ENCODE measurements around the gene SOX13.

The SOX13 gene

GRCh38 chr1:204083491-204083890 lies 10.6 kb downstream of the SOX13 start:
- Histone ChIP-seq H3K4me3 (ENCODE audit: low read depth, low read length) (no peak overlapping the region), H3K4me2 (ENCODE audit: low read length) (no peak overlapping the region), H3K4me1 (ENCODE audit: control insufficient read depth in 1 of 2, insufficient read depth in 2 of 2, low read length in 2 of 2) (peaks cover 33 to 45% of the 10 kb centered on the region in 2 experiments), H3K18ac (ENCODE audit: low read length) (no peak overlapping the region), H3K9me3 (ENCODE audit: insufficient read depth, low read depth, low read length) (no peaks in the 10 kb centered on the region), H4K8ac (ENCODE audit: low read depth, low read length) (no peak overlapping the region), H4K91ac (ENCODE audit: low read depth, low read length) (no peak overlapping the region), H2BK12ac (ENCODE audit: low read length) (no peak overlapping the region), H3K36me3 (ENCODE audit: control insufficient read depth in 1 of 2, insufficient read depth in 2 of 2, low read length in 2 of 2) (no peaks in the 10 kb centered on the region), H2BK120ac (ENCODE audit: insufficient read depth, low read length, poor library complexity) (no peak overlapping the region), H2AK5ac (ENCODE audit: low read length) (no peak overlapping the region), H4K12ac (ENCODE audit: low read depth, low read length) (no peak overlapping the region), H3K27ac (ENCODE audit: low read depth, low read length) (no peak overlapping the region), H3K79me1 (ENCODE audit: low read length) (peaks cover 8% of the 10 kb centered on the region), H3K23ac (ENCODE audit: low read length) (no peak overlapping the region), H3K27me3 (ENCODE audit: insufficient read depth, low read length) (no peaks in the 10 kb centered on the region), H2BK5ac (ENCODE audit: low read depth, low read length, poor library complexity) (no peak overlapping the region), H3K79me2 (ENCODE audit: control insufficient read depth, insufficient read depth, low read length, poor library complexity) (peaks cover 29% of the 10 kb centered on the region), H3K4ac (ENCODE audit: low read depth, low read length) (peak overlapping the region; percentile 44), H3K9ac (ENCODE audit: low read length) (no peak overlapping the region), H2AFZ (ENCODE audit: insufficient read depth, low read length, poor library complexity) (no peak overlapping the region), H3K14ac (ENCODE audit: low read length) (no peak overlapping the region)
- no CpG with 5 or more reads among the region's 7 CpGs for WGBS (ENCODE audit: extremely low coverage, insufficient coverage, insufficient read length)
- DNase-seq: no peak

- Histone ChIP-seq H3K79me1 (ENCODE audit: low read length) (peaks cover 7% of the 10 kb centered on the region), H3K18ac (ENCODE audit: low read length) (no peak overlapping the region), H4K91ac (ENCODE audit: low read depth, low read length) (peak overlapping the region; percentile 34), H2AFZ (ENCODE audit: insufficient read depth, low read length, poor library complexity) (no peak overlapping the region), H3K9ac (ENCODE audit: low read length) (no peak overlapping the region), H4K12ac (ENCODE audit: low read depth, low read length) (no peak overlapping the region), H3K4me3 (ENCODE audit: low read depth, low read length) (no peak overlapping the region), H3K14ac (ENCODE audit: low read length) (no peak overlapping the region), H2BK120ac (ENCODE audit: insufficient read depth, low read length, poor library complexity) (no peak overlapping the region), H3K27ac (ENCODE audit: low read depth, low read length) (no peak overlapping the region), H4K8ac (ENCODE audit: low read depth, low read length) (no peak overlapping the region), H2BK12ac (ENCODE audit: low read length) (no peak overlapping the region), H2AK5ac (ENCODE audit: low read length) (no peak overlapping the region), H3K4me1 (ENCODE audit: control insufficient read depth in 1 of 2, insufficient read depth in 2 of 2, low read length in 2 of 2) (peaks cover 31 to 50% of the 10 kb centered on the region in 2 experiments), H3K79me2 (ENCODE audit: control insufficient read depth, insufficient read depth, low read length, poor library complexity) (peaks cover 34% of the 10 kb centered on the region), H3K4ac (ENCODE audit: low read depth, low read length) (peak overlapping the region; percentile 31), H3K4me2 (ENCODE audit: low read length) (no peak overlapping the region), H3K36me3 (ENCODE audit: control insufficient read depth in 1 of 2, insufficient read depth in 2 of 2, low read length in 2 of 2) (no peaks in the 10 kb centered on the region), H3K23ac (ENCODE audit: low read length) (no peak overlapping the region), H3K27me3 (ENCODE audit: insufficient read depth, low read length) (no peaks in the 10 kb centered on the region), H3K9me3 (ENCODE audit: insufficient read depth, low read depth, low read length) (no peaks in the 10 kb centered on the region), H2BK5ac (ENCODE audit: low read depth, low read length, poor library complexity) (no peak overlapping the region)
- no peak for DNase-seq
- WGBS (ENCODE audit: extremely low coverage, insufficient coverage, insufficient read length): no CpG with 5 or more reads among the region's 4 CpGs
Observed at GRCh38 chr1:204084247-204084772, 11.4 kb downstream of the SOX13 start.

GRCh38 chr1:204085876-204086275 lies 13.0 kb downstream of the SOX13 start:
- H3K4me1 ChIP-seq (ENCODE audit: control insufficient read depth in 1 of 2, insufficient read depth in 2 of 2, low read length in 2 of 2): peaks cover 18 to 38% of the 10 kb centered on the region in 2 experiments
- no peak overlapping the region for H4K91ac ChIP-seq (ENCODE audit: low read depth, low read length)
- H3K79me2 ChIP-seq (ENCODE audit: control insufficient read depth, insufficient read depth, low read length, poor library complexity): peaks cover 36% of the 10 kb centered on the region
- H3K27ac ChIP-seq (ENCODE audit: low read depth, low read length): no peak overlapping the region
- H3K18ac ChIP-seq (ENCODE audit: low read length): no peak overlapping the region
- H2BK120ac ChIP-seq (ENCODE audit: insufficient read depth, low read length, poor library complexity): no peak overlapping the region
- H3K9ac ChIP-seq (ENCODE audit: low read length): no peak overlapping the region
- no peak overlapping the region for H4K12ac ChIP-seq (ENCODE audit: low read depth, low read length)
- peak overlapping the region; percentile 19 for H3K4ac ChIP-seq (ENCODE audit: low read depth, low read length)
- DNase-seq: peak; percentile 55 to 71
- no peak overlapping the region for H2BK12ac ChIP-seq (ENCODE audit: low read length)
- H2AK5ac ChIP-seq (ENCODE audit: low read length): no peak overlapping the region
- H4K8ac ChIP-seq (ENCODE audit: low read depth, low read length): no peak overlapping the region
- no peak overlapping the region for H3K4me2 ChIP-seq (ENCODE audit: low read length)
- H2AFZ ChIP-seq (ENCODE audit: insufficient read depth, low read length, poor library complexity): no peak overlapping the region
- H2BK5ac ChIP-seq (ENCODE audit: low read depth, low read length, poor library complexity): no peak overlapping the region
- H3K79me1 ChIP-seq (ENCODE audit: low read length): no peaks in the 10 kb centered on the region
- H3K36me3 ChIP-seq (ENCODE audit: control insufficient read depth in 1 of 2, insufficient read depth in 2 of 2, low read length in 2 of 2): no peaks in the 10 kb centered on the region
- H3K9me3 ChIP-seq (ENCODE audit: insufficient read depth, low read depth, low read length): no peaks in the 10 kb centered on the region
- H3K4me3 ChIP-seq (ENCODE audit: low read depth, low read length): no peak overlapping the region
- no peak overlapping the region for H3K23ac ChIP-seq (ENCODE audit: low read length)
- H3K27me3 ChIP-seq (ENCODE audit: insufficient read depth, low read length): no peaks in the 10 kb centered on the region
- H3K14ac ChIP-seq (ENCODE audit: low read length): no peak overlapping the region
- no CpG with 5 or more reads among the region's 7 CpGs for WGBS (ENCODE audit: extremely low coverage, insufficient coverage, insufficient read length)

- H2BK120ac ChIP-seq (ENCODE audit: insufficient read depth, low read length, poor library complexity): no peak overlapping the region
- no peak overlapping the region for H3K14ac ChIP-seq (ENCODE audit: low read length)
- H3K36me3 ChIP-seq (ENCODE audit: control insufficient read depth in 1 of 2, insufficient read depth in 2 of 2, low read length in 2 of 2): no peaks in the 10 kb centered on the region
- H3K4me1 ChIP-seq (ENCODE audit: control insufficient read depth in 1 of 2, insufficient read depth in 2 of 2, low read length in 2 of 2): peaks cover 16 to 35% of the 10 kb centered on the region in 2 experiments
- no peaks in the 10 kb centered on the region for H3K27me3 ChIP-seq (ENCODE audit: insufficient read depth, low read length)
- H4K91ac ChIP-seq (ENCODE audit: low read depth, low read length): no peak overlapping the region
- no peak overlapping the region for H3K4me2 ChIP-seq (ENCODE audit: low read length)
- no peak overlapping the region for H3K23ac ChIP-seq (ENCODE audit: low read length)
- H2BK5ac ChIP-seq (ENCODE audit: low read depth, low read length, poor library complexity): no peak overlapping the region
- no peaks in the 10 kb centered on the region for H3K79me1 ChIP-seq (ENCODE audit: low read length)
- no peak overlapping the region for H2AFZ ChIP-seq (ENCODE audit: insufficient read depth, low read length, poor library complexity)
- H3K4ac ChIP-seq (ENCODE audit: low read depth, low read length): peak overlapping the region; percentile 16
- peak overlapping the region; percentile 5 for H3K18ac ChIP-seq (ENCODE audit: low read length)
- H3K9me3 ChIP-seq (ENCODE audit: insufficient read depth, low read depth, low read length): no peaks in the 10 kb centered on the region
- H2BK12ac ChIP-seq (ENCODE audit: low read length): no peak overlapping the region
- no peak overlapping the region for H3K27ac ChIP-seq (ENCODE audit: low read depth, low read length)
- peaks cover 30% of the 10 kb centered on the region for H3K79me2 ChIP-seq (ENCODE audit: control insufficient read depth, insufficient read depth, low read length, poor library complexity)
- no CpG with 5 or more reads among the region's 8 CpGs for WGBS (ENCODE audit: extremely low coverage, insufficient coverage, insufficient read length)
- no peak overlapping the region for H4K12ac ChIP-seq (ENCODE audit: low read depth, low read length)
- H4K8ac ChIP-seq (ENCODE audit: low read depth, low read length): no peak overlapping the region
- H3K9ac ChIP-seq (ENCODE audit: low read length): no peak overlapping the region
- no peak overlapping the region for H3K4me3 ChIP-seq (ENCODE audit: low read depth, low read length)
- H2AK5ac ChIP-seq (ENCODE audit: low read length): no peak overlapping the region
- DNase-seq: no peak
Observed at GRCh38 chr1:204087181-204087892, 14.4 kb downstream of the SOX13 start.
